Sigmoid colon (tissue), 7 donors: ENCODE results near the gene CNTNAP5. TPM values are rescaled to one million over a fixed set of nuclear protein-coding genes. Genes with fewer than 3 reads are reported as not detected.

ENCODE experiments used
- DNase-seq: peaks from one replicate; pipeline ENCODE4 v3.0.0-alpha.2; 2019
- H3K27ac ChIP-seq, 4 donors: fragments of 200-600 bp; sonication (generic); one replicate each; pipeline ENCODE4 v1.5.1; 2016 to 2019; ENCODE audit warnings: mild to moderate bottlenecking in 1 of 4
- H3K27me3 ChIP-seq, 3 donors: fragments of 200-600 bp; sonication (generic); one replicate each; pipeline ENCODE4 v1.5.1; 2019; ENCODE audit warnings: mild to moderate bottlenecking in 1 of 3
- H3K36me3 ChIP-seq, 4 donors: fragments of 200-600 bp; sonication (generic); one replicate each; pipeline ENCODE4 v1.5.1; 2016 to 2019
- H3K4me1 ChIP-seq, 4 donors: fragments of 200-600 bp; sonication (generic); one replicate each; pipeline ENCODE4 v1.5.1; 2017 to 2019
- H3K4me3 ChIP-seq, 4 donors: fragments of 200-600 bp; sonication (generic); one replicate each; pipeline ENCODE4 v1.5.1; 2017 to 2019; ENCODE audit warnings: mild to moderate bottlenecking in 2 of 4, moderate library complexity in 1 of 4
- H3K9me3 ChIP-seq, 4 donors: fragments of 200-600 bp in 3 of 4; sonication (generic) in 3 of 4; one replicate each; pipeline versions ENCODE4 v1.5.1 to v1.6.1; 2013 to 2019
- EP300 ChIP-seq, 4 donors: sonication (generic); formaldehyde crosslinking; IDR thresholded peaks; one replicate each; pipeline ENCODE4 v1.6.1; 2017; ENCODE audit warnings: antibody characterized with exemption in 4 of 4
- POLR2A ChIP-seq, 2 donors: fragments of 450-650 bp; IDR thresholded peaks; one replicate each; pipeline ENCODE4 v1.6.1; 2016; ENCODE audit warnings: antibody characterized with exemption in 2 of 2, mild to moderate bottlenecking in 2 of 2, moderate library complexity in 2 of 2
- POLR2AphosphoS5 ChIP-seq, 4 donors: sonication (generic); formaldehyde crosslinking; IDR thresholded peaks; one replicate each; pipeline ENCODE4 v1.6.1; 2017; ENCODE audit warnings: antibody characterized with exemption in 4 of 4
- WGBS, 2 donors: extraction: QIAGEN DNeasy Blood & Tissue Kit; methylation state at CpG; one replicate each; pipeline ENCODE4 v1.1.7; 2013; 5-methylcytosine and 5-hydroxymethylcytosine counted together
- intact Hi-C: fragments of 100-400 bp; cut with DNase I; formaldehyde crosslinking; loops from one replicate; pipeline ENCODE4 v1.15.1; 2023
- polyA plus RNA-seq, 3 donors: library from polyadenylated mRNA; stranded (reverse); fragments of 200-250 nt; gene quantifications; one replicate each; pipeline ENCODE4 v1.2.3, GENCODE V29; 2013
- total RNA-seq, 4 donors: library from RNA; depleted of rRNA; stranded (reverse); fragments of >200 nt; gene quantifications; one replicate each; pipeline ENCODE4 v1.1.0, GENCODE V29; 2016
- TF ChIP-seq, protein P1 (sequence below), 4 experiments: fragments of 450-650 bp in 3 of 4; fragments of 200-600 bp in 1 of 4; IDR thresholded peaks; one replicate each; pipeline ENCODE4 v1.5.1; 2016 to 2019; ENCODE audit warnings: antibody characterized with exemption in 4 of 4, mild to moderate bottlenecking in 3 of 4, moderate library complexity in 2 of 4
- donor health status: healthy with polysubstance abuse.
- donor health status: Bipolar disorder and iron deficiency.
- donor health status: healthy.

The CNTNAP5 gene
- total and polyA plus RNA-seq, 7 donors = 0.74 to 4.5 (median 1.5) TPM; not detected in 2

DNA sequence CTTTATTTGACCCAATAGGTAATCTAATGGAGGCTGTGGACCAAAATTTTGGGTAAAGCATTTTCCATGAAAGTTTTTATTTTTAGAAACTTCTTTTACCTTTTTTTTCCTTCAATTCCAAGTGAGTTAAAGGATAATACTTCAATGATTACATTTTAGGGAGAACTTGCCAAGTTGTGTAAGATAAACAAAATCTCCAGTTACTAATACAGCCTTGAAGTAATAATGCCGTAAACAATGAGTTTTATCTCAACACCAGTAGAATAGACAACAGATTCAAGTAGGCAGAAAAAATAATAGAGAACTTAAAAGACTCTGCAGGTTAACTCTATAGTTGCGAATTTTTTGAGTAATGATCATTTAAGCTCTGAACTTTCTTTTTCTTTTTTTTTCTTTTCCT lies 807.4 kb downstream of the CNTNAP5 start:
- WGBS, 2 donors = 69 to 73% methylated on average over 2 of the region's 2 CpGs
- H3K27ac ChIP-seq = no peak overlapping the region
- H3K36me3 ChIP-seq = no peaks in the 10 kb centered on the region
- no peaks in the 10 kb centered on the region for H3K27me3 ChIP-seq
- TF ChIP-seq EP300 (IDR thresholded peaks at IDR 0.05) (no peak), POLR2AphosphoS5 (IDR thresholded peaks at IDR 0.05) (no peak), POLR2A (IDR thresholded peaks at IDR 0.05) (no peak)
- TF ChIP-seq, protein P1, sequence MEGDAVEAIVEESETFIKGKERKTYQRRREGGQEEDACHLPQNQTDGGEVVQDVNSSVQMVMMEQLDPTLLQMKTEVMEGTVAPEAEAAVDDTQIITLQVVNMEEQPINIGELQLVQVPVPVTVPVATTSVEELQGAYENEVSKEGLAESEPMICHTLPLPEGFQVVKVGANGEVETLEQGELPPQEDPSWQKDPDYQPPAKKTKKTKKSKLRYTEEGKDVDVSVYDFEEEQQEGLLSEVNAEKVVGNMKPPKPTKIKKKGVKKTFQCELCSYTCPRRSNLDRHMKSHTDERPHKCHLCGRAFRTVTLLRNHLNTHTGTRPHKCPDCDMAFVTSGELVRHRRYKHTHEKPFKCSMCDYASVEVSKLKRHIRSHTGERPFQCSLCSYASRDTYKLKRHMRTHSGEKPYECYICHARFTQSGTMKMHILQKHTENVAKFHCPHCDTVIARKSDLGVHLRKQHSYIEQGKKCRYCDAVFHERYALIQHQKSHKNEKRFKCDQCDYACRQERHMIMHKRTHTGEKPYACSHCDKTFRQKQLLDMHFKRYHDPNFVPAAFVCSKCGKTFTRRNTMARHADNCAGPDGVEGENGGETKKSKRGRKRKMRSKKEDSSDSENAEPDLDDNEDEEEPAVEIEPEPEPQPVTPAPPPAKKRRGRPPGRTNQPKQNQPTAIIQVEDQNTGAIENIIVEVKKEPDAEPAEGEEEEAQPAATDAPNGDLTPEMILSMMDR (IDR thresholded peaks at IDR 0.05) = no peak
- no peaks in the 10 kb centered on the region for H3K4me1 ChIP-seq
- no peak for DNase-seq
- H3K9me3 ChIP-seq = no peaks in the 10 kb centered on the region
- intact Hi-C loops = no loop called here
- no peak overlapping the region for H3K4me3 ChIP-seq

DNA sequence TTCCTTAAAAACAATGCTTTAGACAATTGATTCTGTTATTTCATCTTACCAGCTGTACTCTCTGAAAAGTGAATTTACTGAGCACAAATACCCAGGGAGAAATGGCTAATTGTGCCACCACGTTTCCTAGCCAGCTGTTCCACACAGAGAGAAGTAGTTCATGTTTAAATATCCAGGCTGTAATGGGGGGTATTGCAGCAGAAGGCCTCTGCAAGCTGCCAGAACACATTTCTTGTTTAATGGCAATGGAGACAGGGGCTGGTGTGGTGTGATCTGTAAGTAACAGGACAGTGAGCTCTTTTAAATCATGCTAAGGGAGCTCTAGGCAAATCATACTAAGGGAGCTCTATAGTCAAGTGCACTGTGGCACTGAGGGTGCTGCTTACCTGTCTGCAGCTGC lies 809.2 kb downstream of the CNTNAP5 start:
- TF ChIP-seq POLR2AphosphoS5 (IDR thresholded peaks at IDR 0.05) = no peak
- no peak for TF ChIP-seq POLR2A (IDR thresholded peaks at IDR 0.05)
- TF ChIP-seq, protein P1 (IDR thresholded peaks at IDR 0.05) = no peak
- TF ChIP-seq EP300 (IDR thresholded peaks at IDR 0.05) = no peak
- Histone ChIP-seq H3K27ac (no peak overlapping the region), H3K4me1 (no peaks in the 10 kb centered on the region), H3K36me3 (no peaks in the 10 kb centered on the region), H3K27me3 (no peaks in the 10 kb centered on the region), H3K9me3 (no peaks in the 10 kb centered on the region), H3K4me3 (no peak overlapping the region)
- intact Hi-C loops = no loop called here
- 50 to 61% methylated on average over 1 of the region's 1 CpG for WGBS, 2 donors
- DNase-seq = no peak

DNA sequence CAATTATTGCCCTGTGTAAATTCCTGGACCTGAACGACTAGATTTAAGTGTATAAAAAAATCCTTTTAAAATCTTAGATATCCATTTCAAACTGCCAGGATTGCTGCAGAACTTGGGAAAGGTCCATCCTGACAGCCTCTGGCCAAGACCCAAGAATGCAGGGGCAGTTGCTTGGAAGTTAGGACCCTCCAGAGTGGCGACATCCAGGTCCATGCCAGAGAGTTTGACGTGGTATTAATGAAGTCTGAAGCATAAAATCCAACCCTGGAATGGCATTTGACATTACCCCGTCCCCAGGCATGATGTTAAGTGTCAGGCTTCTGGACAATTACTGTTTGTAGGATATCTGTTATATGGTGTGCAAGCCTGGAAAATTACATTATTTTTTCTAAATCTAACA lies 810.2 kb downstream of the CNTNAP5 start:
- no peaks in the 10 kb centered on the region for H3K27me3 ChIP-seq
- intact Hi-C loops = no loop called here
- 73 to 76% methylated on average over 4 of the region's 4 CpGs for WGBS, 2 donors
- no peaks in the 10 kb centered on the region for H3K4me1 ChIP-seq
- DNase-seq = no peak
- H3K27ac ChIP-seq = no peak overlapping the region
- H3K9me3 ChIP-seq = no peaks in the 10 kb centered on the region
- TF ChIP-seq, protein P1 (IDR thresholded peaks at IDR 0.05) = no peak
- TF ChIP-seq POLR2AphosphoS5 (IDR thresholded peaks at IDR 0.05) = no peak
- TF ChIP-seq POLR2A (IDR thresholded peaks at IDR 0.05) = no peak
- no peaks in the 10 kb centered on the region for H3K36me3 ChIP-seq
- H3K4me3 ChIP-seq = no peak overlapping the region

DNA sequence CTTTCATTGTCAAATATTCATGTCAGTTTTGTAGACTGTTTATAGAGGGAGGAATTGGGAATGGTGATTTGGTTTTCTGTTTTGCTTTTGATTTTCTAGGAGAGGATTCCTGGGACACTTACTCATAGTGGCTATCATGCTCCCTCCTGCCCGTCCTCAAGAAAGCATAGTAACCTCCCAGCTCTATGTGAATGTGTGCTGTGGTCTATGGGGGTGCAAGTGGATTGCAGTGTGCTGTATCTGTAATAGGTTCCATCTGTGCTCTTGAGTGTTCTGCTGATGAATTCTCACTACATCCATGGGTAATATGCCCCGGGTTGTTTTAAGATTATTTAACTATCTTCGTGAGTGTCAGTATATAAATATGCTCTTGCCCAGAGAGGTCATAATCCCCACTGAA lies 811.3 kb downstream of the CNTNAP5 start:
- no peaks in the 10 kb centered on the region for H3K36me3 ChIP-seq
- H3K4me3 ChIP-seq = no peak overlapping the region
- DNase-seq = no peak
- intact Hi-C loops = no loop called here
- 51 to 52% methylated on average over 3 of the region's 3 CpGs for WGBS, 2 donors
- no peaks in the 10 kb centered on the region for H3K27me3 ChIP-seq
- TF ChIP-seq, protein P1 (IDR thresholded peaks at IDR 0.05) = no peak
- TF ChIP-seq POLR2A (IDR thresholded peaks at IDR 0.05) (no peak), POLR2AphosphoS5 (IDR thresholded peaks at IDR 0.05) (no peak), EP300 (IDR thresholded peaks at IDR 0.05) (no peak)
- no peak overlapping the region for H3K27ac ChIP-seq
- H3K4me1 ChIP-seq = no peaks in the 10 kb centered on the region
- no peaks in the 10 kb centered on the region for H3K9me3 ChIP-seq

DNA sequence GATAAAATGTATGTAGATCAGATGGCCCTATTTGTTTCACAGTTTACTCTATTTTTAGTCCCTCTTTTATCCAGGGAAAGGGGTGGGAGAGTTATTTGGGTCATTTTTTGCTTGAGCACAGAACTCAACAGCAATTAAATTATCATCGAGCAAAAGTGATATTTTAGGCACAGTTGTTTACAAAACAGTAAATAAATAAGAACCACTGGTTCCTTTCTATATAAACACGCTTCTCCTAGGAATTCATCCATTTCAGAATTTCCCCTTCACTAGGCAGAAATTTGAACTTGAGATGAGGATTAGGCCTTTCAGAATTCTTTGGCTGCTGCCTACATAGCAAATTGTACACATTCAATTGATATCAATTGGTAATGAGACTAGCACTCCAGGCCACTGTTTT lies 812.4 kb downstream of the CNTNAP5 start:
- H3K4me1 ChIP-seq = no peaks in the 10 kb centered on the region
- WGBS, 2 donors = 71 to 72% methylated on average over 2 of the region's 2 CpGs

More for the DNA sequence above, 812.4 kb downstream of the CNTNAP5 start:
- H3K4me3 ChIP-seq = no peak overlapping the region
- no peaks in the 10 kb centered on the region for H3K36me3 ChIP-seq
- no peaks in the 10 kb centered on the region for H3K9me3 ChIP-seq
- intact Hi-C loops = no loop called here
- H3K27ac ChIP-seq = no peak overlapping the region
- H3K27me3 ChIP-seq = no peaks in the 10 kb centered on the region
- DNase-seq = no peak
- TF ChIP-seq POLR2AphosphoS5 (IDR thresholded peaks at IDR 0.05) (no peak), POLR2A (IDR thresholded peaks at IDR 0.05) (no peak), EP300 (IDR thresholded peaks at IDR 0.05) (no peak)
- TF ChIP-seq, protein P1 (IDR thresholded peaks at IDR 0.05) = no peak
